Right ventricle myocardium inferior (tissue), 1 donor: ENCODE measurements around the gene FBXW7. TPM values are rescaled to one million over a fixed set of nuclear protein-coding genes. Genes with fewer than 3 reads are reported as not detected.

Experiments used
- ATAC-seq: fragments of 200-7000 bp; cut with Tn5 transposase; one replicate; pipeline ENCODE4 v1.9.1; 2020; ENCODE audit warnings: mild to moderate bottlenecking, moderate library complexity
- DNase-seq: peaks from one replicate; pipeline ENCODE4 v3.0.0; 2021; ENCODE audit errors: missing footprints
- intact Hi-C: fragments of 100-400 bp; cut with DNase I; formaldehyde crosslinking; loops from one replicate; pipeline ENCODE4 v1.11.0; 2022
- total RNA-seq: library from RNA; stranded (reverse); fragmentation: NEBNext Ultra II Directional; extraction: Animal tissue kit (Norgen Biotek cat#: 25700); gene quantifications from one replicate; pipeline ENCODE4 v1.2.1, GENCODE V29; 2021
- donor health status: DM: no; HTN: yes; CAD: no; lungs with severe emphysema.

The FBXW7 gene
- total RNA-seq, 1 donor from 2014 or later = 55.9 TPM

GRCh38 chr4:152522754-152523153 lies 13.1 kb downstream of the FBXW7 start:
- DNase-seq = no peak
- no peak for ATAC-seq
- intact Hi-C loops = no loop called here

- intact Hi-C loops = no loop called here
- DNase-seq (no peak), ATAC-seq (no peak)
These were observed 13.6 kb downstream of the FBXW7 start for GRCh38 chr4:152522245-152522644.

- ATAC-seq (no peak), DNase-seq (no peak)
- intact Hi-C loops = no loop called here
These were observed 19.7 kb downstream of the FBXW7 start for GRCh38 chr4:152516156-152516555.

- DNase-seq (no peak), ATAC-seq (no peak)
- intact Hi-C loops = no loop called here
These were observed 20.2 kb downstream of the FBXW7 start for GRCh38 chr4:152515678-152516077.

- ATAC-seq = no peak
- no peak for DNase-seq
These were observed 21.5 kb downstream of the FBXW7 start for GRCh38 chr4:152514356-152514755.

GRCh38 chr4:152513078-152513477 lies 22.8 kb downstream of the FBXW7 start:
- intact Hi-C loops = no loop called here
- no peak for DNase-seq
- no peak for ATAC-seq

More at GRCh38 chr4:152514356-152514755, 21.5 kb downstream of the FBXW7 start:
- intact Hi-C loops = no loop called here

GRCh38 chr4:152512483-152512882 lies 23.4 kb downstream of the FBXW7 start:
- no peak for ATAC-seq
- intact Hi-C loops = no loop called here
- DNase-seq = no peak

- DNase-seq (no peak), ATAC-seq (no peak)
- intact Hi-C loops = no loop called here
These were observed 25.3 kb downstream of the FBXW7 start for GRCh38 chr4:152510349-152511147.

- ATAC-seq (no peak), DNase-seq (no peak)
- intact Hi-C loops = no loop called here
These were observed 26.2 kb downstream of the FBXW7 start for GRCh38 chr4:152509595-152510225.

- DNase-seq (no peak), ATAC-seq (no peak)
- intact Hi-C loops = no loop called here
These were observed 27.1 kb downstream of the FBXW7 start for GRCh38 chr4:152508818-152509217.

GRCh38 chr4:152508386-152508785 lies 27.5 kb downstream of the FBXW7 start:
- DNase-seq (no peak), ATAC-seq (no peak)
- intact Hi-C loops = no loop called here

GRCh38 chr4:152503653-152504290 lies 32.1 kb downstream of the FBXW7 start:
- DNase-seq (no peak), ATAC-seq (no peak)
- intact Hi-C loops = no loop called here

- intact Hi-C loops = loop anchor here (1.0 kb wide), 1 partner anchor 138 kb away; no protein-coding TSS in a partner anchor
- DNase-seq (no peak), ATAC-seq (no peak)
These were observed 33.9 kb downstream of the FBXW7 start for GRCh38 chr4:152501846-152502536.

- DNase-seq (no peak), ATAC-seq (no peak)
- intact Hi-C loops = loop anchor here (1.0 kb wide), 2 partner anchors 139 to 234 kb away; no protein-coding TSS in a partner anchor
These were observed 35.0 kb downstream of the FBXW7 start for GRCh38 chr4:152500800-152501434.

GRCh38 chr4:152500275-152500674 lies 35.6 kb downstream of the FBXW7 start:
- no peak for ATAC-seq
- intact Hi-C loops = loop anchor here (1.0 kb wide), 1 partner anchor 235 kb away; no protein-coding TSS in a partner anchor
- no peak for DNase-seq

- ATAC-seq (no peak), DNase-seq (no peak)
- intact Hi-C loops = no loop called here
These were observed 36.5 kb downstream of the FBXW7 start for GRCh38 chr4:152499344-152499743.

- intact Hi-C loops = no loop called here
- DNase-seq = no peak
- no peak for ATAC-seq
These were observed 41.9 kb downstream of the FBXW7 start for GRCh38 chr4:152494020-152494419.

GRCh38 chr4:152488246-152488645 lies 47.6 kb downstream of the FBXW7 start:
- ATAC-seq (no peak), DNase-seq (no peak)
- intact Hi-C loops = no loop called here
